BJ (cell line): ENCODE data around the gene OSBP. TPM values are rescaled to one million over a fixed set of nuclear protein-coding genes. Genes with fewer than 3 reads are reported as not detected.

Source experiments
- CTCF ChIA-PET: fragments of 350-600 bp; formaldehyde crosslinking; extraction: SDS; loops from one replicate; lab custom pipeline; 2021; ENCODE audit warnings: antibody characterized with exemption, inconsistent platforms; lab: Yijun Ruan, JAX
- POLR2A ChIA-PET: fragments of 300-600 bp; sonication (Branson Sonifier 250); formaldehyde crosslinking; extraction: SDS; loops from one replicate; lab custom pipeline; 2021; ENCODE audit warnings: antibody characterized with exemption; lab: Charles Lee
- DNase-seq: peaks from one replicate; pipeline ENCODE4 v3.0.0-alpha.2; 2011; ENCODE audit warnings: low read depth
- H3K27me3 ChIP-seq: 2 replicates; pipeline ENCODE4 v1.6.0; 2011; ENCODE audit warnings: low read length; ENCODE audit not compliant: control insufficient read depth, insufficient read depth
- H3K36me3 ChIP-seq: 2 replicates; pipeline ENCODE4 v1.5.1; 2011; ENCODE audit warnings: low read length; ENCODE audit not compliant: control insufficient read depth, insufficient read depth
- H3K4me3 ChIP-seq: 2 replicates; pipeline ENCODE4 v1.5.1; 2011; ENCODE audit warnings: low read depth, mild to moderate bottlenecking, control low read depth, low read length
- CTCF ChIP-seq: IDR thresholded peaks from 2 replicates; pipeline ENCODE4 v1.5.1; 2011; ENCODE audit warnings: low read depth, mild to moderate bottlenecking, control low read depth, inconsistent platforms, low read length, moderate library complexity; ENCODE audit not compliant: insufficient read depth
- polyA plus RNA-seq: library from polyadenylated mRNA; depleted of rRNA; stranded (reverse); fragments of >200 nt; gene quantifications from 2 replicates; pipeline ENCODE4 v1.2.3, GENCODE V29; 2011

The OSBP gene
- polyA plus RNA-seq, 1 experiment = 10.0 TPM

- Histone ChIP-seq H3K27me3 (no peaks in the 10 kb centered on the region), H3K4me3 (no peak overlapping the region), H3K36me3 (peaks cover 15% of the 10 kb centered on the region)
- CTCF ChIA-PET = no interaction called here
- POLR2A ChIA-PET = interaction anchor here (0.6 kb wide), 1 partner anchor 14 kb away, joined by 5 read pairs; no protein-coding TSS in a partner anchor
- no peak for DNase-seq
- no peak for TF ChIP-seq CTCF
These were observed 7.7 kb downstream of the OSBP start for GRCh38 chr11:59607703-59608454.

GRCh38 chr11:59602432-59602831 is 13.1 kb downstream of the OSBP start:
- CTCF ChIA-PET = interaction anchor here (0.7 to 2.0 kb wide), 3 partner anchors 9 to 14 kb away, joined by 3 to 5 read pairs (median 4); partner anchors contain the start of gene OSBP
- POLR2A ChIA-PET = no interaction called here
- no peak overlapping the region for H3K4me3 ChIP-seq
- DNase-seq = no peak
- no peak for TF ChIP-seq CTCF
- H3K36me3 ChIP-seq = peaks cover 22% of the 10 kb centered on the region
- H3K27me3 ChIP-seq = no peaks in the 10 kb centered on the region

GRCh38 chr11:59601788-59602187 is 13.8 kb downstream of the OSBP start:
- Histone ChIP-seq H3K27me3 (no peaks in the 10 kb centered on the region), H3K4me3 (no peak overlapping the region), H3K36me3 (peaks cover 22% of the 10 kb centered on the region)
- POLR2A ChIA-PET = no interaction called here
- DNase-seq = no peak
- CTCF ChIA-PET = interaction anchor here (0.7 kb wide), 1 partner anchor 9 kb away, joined by 4 read pairs; no protein-coding TSS in a partner anchor
- TF ChIP-seq CTCF = no peak

- DNase-seq = no peak
- ChIA-PET CTCF (no interaction called here), POLR2A (no interaction called here)
- peaks cover 24% of the 10 kb centered on the region for H3K36me3 ChIP-seq
- no peaks in the 10 kb centered on the region for H3K27me3 ChIP-seq
- no peak overlapping the region for H3K4me3 ChIP-seq
- TF ChIP-seq CTCF = no peak
These were observed 14.9 kb downstream of the OSBP start for GRCh38 chr11:59600636-59601035.

GRCh38 chr11:59600234-59600633 is 15.3 kb downstream of the OSBP start:
- ChIA-PET CTCF (no interaction called here), POLR2A (no interaction called here)
- no peaks in the 10 kb centered on the region for H3K27me3 ChIP-seq
- no peak for DNase-seq
- no peak for TF ChIP-seq CTCF
- H3K36me3 ChIP-seq = peaks cover 24% of the 10 kb centered on the region
- H3K4me3 ChIP-seq = no peak overlapping the region
